ENCODE data around the gene NRCAM.

DNA sequence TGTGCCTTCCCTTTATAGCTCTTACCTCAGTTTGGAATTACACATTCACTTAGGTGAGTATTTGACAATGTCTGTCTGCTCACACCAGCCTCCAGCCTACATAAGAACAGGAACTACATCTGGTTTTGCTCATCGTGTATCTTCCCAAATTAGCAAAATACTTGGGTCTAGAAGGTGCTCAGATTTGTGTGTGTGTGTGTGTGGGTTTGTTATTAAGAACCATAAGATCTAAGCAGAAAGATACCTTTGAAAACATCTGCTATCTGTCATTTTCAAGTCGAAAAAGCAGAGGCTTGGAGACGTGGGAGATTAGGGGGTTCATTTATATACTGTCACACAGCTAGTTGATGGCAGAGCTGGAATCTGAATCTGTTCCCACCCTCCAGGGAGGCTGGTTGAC, 311.3 kb downstream of the NRCAM start:
- TF ChIP-seq, protein P1, sequence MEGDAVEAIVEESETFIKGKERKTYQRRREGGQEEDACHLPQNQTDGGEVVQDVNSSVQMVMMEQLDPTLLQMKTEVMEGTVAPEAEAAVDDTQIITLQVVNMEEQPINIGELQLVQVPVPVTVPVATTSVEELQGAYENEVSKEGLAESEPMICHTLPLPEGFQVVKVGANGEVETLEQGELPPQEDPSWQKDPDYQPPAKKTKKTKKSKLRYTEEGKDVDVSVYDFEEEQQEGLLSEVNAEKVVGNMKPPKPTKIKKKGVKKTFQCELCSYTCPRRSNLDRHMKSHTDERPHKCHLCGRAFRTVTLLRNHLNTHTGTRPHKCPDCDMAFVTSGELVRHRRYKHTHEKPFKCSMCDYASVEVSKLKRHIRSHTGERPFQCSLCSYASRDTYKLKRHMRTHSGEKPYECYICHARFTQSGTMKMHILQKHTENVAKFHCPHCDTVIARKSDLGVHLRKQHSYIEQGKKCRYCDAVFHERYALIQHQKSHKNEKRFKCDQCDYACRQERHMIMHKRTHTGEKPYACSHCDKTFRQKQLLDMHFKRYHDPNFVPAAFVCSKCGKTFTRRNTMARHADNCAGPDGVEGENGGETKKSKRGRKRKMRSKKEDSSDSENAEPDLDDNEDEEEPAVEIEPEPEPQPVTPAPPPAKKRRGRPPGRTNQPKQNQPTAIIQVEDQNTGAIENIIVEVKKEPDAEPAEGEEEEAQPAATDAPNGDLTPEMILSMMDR (optimal IDR thresholded peaks at IDR 0.05 in 1 of 3, IDR thresholded peaks at IDR 0.05 in 1 of 3, conservative IDR thresholded peaks at IDR 0.05 in 1 of 3; ENCODE audit: extremely low read depth in 1 of 3, insufficient read depth in 2 of 3, low read length in 3 of 3): no peak
- TF ChIP-seq EZH2 (IDR thresholded peaks at IDR 0.05; ENCODE audit: low read length): no peak

Measured in keratinocyte (primary cell).